ENCODE data around the gene WFDC11.

The WFDC11 gene

GRCh38 chr20:45621593-45621992, 48.4 kb downstream of the WFDC11 start:
- no peak for DNase-seq

- DNase-seq: no peak
Observed at GRCh38 chr20:45617591-45617990, 52.4 kb downstream of the WFDC11 start.

GRCh38 chr20:45612314-45612713, 57.7 kb downstream of the WFDC11 start:
- DNase-seq: no peak

- DNase-seq: no peak
Observed at GRCh38 chr20:45611054-45611453, 59.0 kb downstream of the WFDC11 start.

GRCh38 chr20:45607810-45608209, 62.2 kb downstream of the WFDC11 start:
- DNase-seq: no peak
